RWPE2 (cell line): Measurements from ENCODE around the gene SLC4A5.

ENCODE experiments used
- ATAC-seq: fragments of 200-7000 bp; cut with Tn5 transposase; 3 replicates; pipeline ENCODE4 v1.9.1; 2021; ENCODE audit warnings: low read depth
- DNase-seq: peaks from one replicate; pipeline ENCODE4 v3.0.0-alpha.2; 2020; ENCODE audit warnings: low spot score
- H3K27ac ChIP-seq: fragments of 450-650 bp; 2 replicates; pipeline ENCODE4 v1.5.1; 2017; ENCODE audit warnings: mild to moderate bottlenecking; ENCODE audit not compliant: poor library complexity, severe bottlenecking
- H3K27me3 ChIP-seq: fragments of 250-450 bp; sonication (Bioruptor Pico); 2 replicates; pipeline ENCODE4 v1.5.1; 2021; ENCODE audit warnings: mild to moderate bottlenecking, moderate library complexity; ENCODE audit not compliant: insufficient read depth, poor library complexity, severe bottlenecking
- H3K36me3 ChIP-seq: fragments of 250-450 bp; sonication (Bioruptor Pico); 2 replicates; pipeline ENCODE4 v1.5.1; 2020; ENCODE audit warnings: low read depth, mild to moderate bottlenecking, moderate library complexity
- H3K4me1 ChIP-seq: fragments of 250-450 bp; sonication (Bioruptor Pico); 2 replicates; pipeline ENCODE4 v1.5.1; 2021; ENCODE audit warnings: mild to moderate bottlenecking, moderate library complexity; ENCODE audit not compliant: insufficient read depth, poor library complexity, severe bottlenecking
- H3K4me3 ChIP-seq: fragments of 250-450 bp; sonication (Bioruptor Pico); 2 replicates; pipeline ENCODE4 v1.5.1; 2021; ENCODE audit warnings: mild to moderate bottlenecking, moderate library complexity; ENCODE audit not compliant: severe bottlenecking
- H3K9me3 ChIP-seq: fragments of 250-450 bp; sonication (Bioruptor Pico); 2 replicates; pipeline ENCODE4 v1.5.1; 2021; ENCODE audit warnings: mild to moderate bottlenecking, moderate library complexity; ENCODE audit not compliant: severe bottlenecking
- CTCF ChIP-seq: fragments of 450-650 bp; IDR thresholded peaks from one replicate; pipeline ENCODE4 v1.5.1; 2017; ENCODE audit warnings: mild to moderate bottlenecking, moderate library complexity; ENCODE audit not compliant: poor library complexity, severe bottlenecking

The SLC4A5 gene

GRCh38 chr2:74292751-74293150 is 50.5 kb downstream of the SLC4A5 start:
- Histone ChIP-seq H3K27me3 (no peaks in the 10 kb centered on the region), H3K36me3 (no peaks in the 10 kb centered on the region), H3K9me3 (no peaks in the 10 kb centered on the region), H3K4me1 (no peaks in the 10 kb centered on the region), H3K4me3 (no peak overlapping the region), H3K27ac (no peak overlapping the region)
- no peak for ATAC-seq
- no peak for DNase-seq
- TF ChIP-seq CTCF = no peak

- Histone ChIP-seq H3K27me3 (no peaks in the 10 kb centered on the region), H3K9me3 (no peaks in the 10 kb centered on the region), H3K36me3 (no peaks in the 10 kb centered on the region), H3K4me1 (no peaks in the 10 kb centered on the region), H3K4me3 (no peak overlapping the region), H3K27ac (no peak overlapping the region)
- ATAC-seq (no peak), DNase-seq (no peak)
- TF ChIP-seq CTCF = no peak
These were observed 51.2 kb downstream of the SLC4A5 start for GRCh38 chr2:74291886-74292621.

GRCh38 chr2:74291218-74291544 is 52.0 kb downstream of the SLC4A5 start:
- TF ChIP-seq CTCF = no peak
- Histone ChIP-seq H3K36me3 (no peaks in the 10 kb centered on the region), H3K9me3 (no peaks in the 10 kb centered on the region), H3K27ac (no peak overlapping the region), H3K4me3 (no peak overlapping the region), H3K4me1 (no peaks in the 10 kb centered on the region), H3K27me3 (no peaks in the 10 kb centered on the region)
- no peak for DNase-seq
- no peak for ATAC-seq

GRCh38 chr2:74290466-74291217 is 52.6 kb downstream of the SLC4A5 start:
- DNase-seq (no peak), ATAC-seq (no peak)
- TF ChIP-seq CTCF = no peak
- H3K36me3 ChIP-seq = no peaks in the 10 kb centered on the region
- no peaks in the 10 kb centered on the region for H3K9me3 ChIP-seq
- H3K27me3 ChIP-seq = no peaks in the 10 kb centered on the region
- H3K4me1 ChIP-seq = no peaks in the 10 kb centered on the region
- no peak overlapping the region for H3K4me3 ChIP-seq
- no peak overlapping the region for H3K27ac ChIP-seq

GRCh38 chr2:74290066-74290465 is 53.1 kb downstream of the SLC4A5 start:
- no peak for ATAC-seq
- H3K4me1 ChIP-seq = no peaks in the 10 kb centered on the region
- no peak for DNase-seq

More at GRCh38 chr2:74290066-74290465, 53.1 kb downstream of the SLC4A5 start:
- H3K4me3 ChIP-seq = no peak overlapping the region
- no peaks in the 10 kb centered on the region for H3K27me3 ChIP-seq
- no peaks in the 10 kb centered on the region for H3K36me3 ChIP-seq
- no peak for TF ChIP-seq CTCF
- H3K9me3 ChIP-seq = no peaks in the 10 kb centered on the region
- H3K27ac ChIP-seq = no peak overlapping the region
